ENCODE measurements around the gene DCANP1.

Gene DCANP1

DNA sequence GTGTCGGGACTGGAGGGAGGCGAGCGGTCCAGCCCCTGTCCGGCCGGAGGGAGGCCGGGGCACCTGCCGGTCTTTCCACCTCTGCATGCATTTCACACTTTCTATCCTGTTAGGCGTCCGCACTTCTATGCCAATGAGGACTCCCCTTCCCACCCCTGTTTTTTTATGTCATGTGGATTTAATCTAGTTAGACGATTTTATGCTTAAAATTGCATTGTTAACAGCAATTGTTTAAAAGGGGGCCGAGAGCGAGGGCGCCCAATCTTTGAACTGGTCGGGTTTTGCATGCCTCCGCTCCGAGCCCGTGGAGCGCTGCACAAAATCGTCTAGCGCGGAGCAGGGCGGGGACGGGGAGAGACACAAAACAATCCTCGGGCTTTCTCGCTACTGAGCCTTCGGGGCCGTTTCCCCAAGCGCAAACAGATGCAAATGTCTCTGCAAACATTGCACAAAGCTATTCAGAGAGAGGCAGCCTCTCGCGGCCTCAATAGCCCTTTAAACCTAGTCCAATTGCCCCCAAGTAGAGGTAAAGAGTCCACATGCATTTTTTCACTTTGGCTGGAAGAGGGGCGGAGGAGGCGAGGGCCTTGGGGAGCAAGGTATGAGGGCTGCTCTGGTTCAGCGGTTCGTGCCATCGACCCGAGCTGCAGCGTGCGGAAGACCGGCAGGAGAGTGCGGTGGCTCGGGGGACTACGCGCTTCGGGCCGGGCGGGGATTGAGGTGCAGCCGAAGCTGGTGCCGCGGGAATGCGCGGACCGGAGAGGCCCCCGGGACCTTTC is 42.5 kb upstream of the DCANP1 start:
- TF ChIP-seq, protein P1, sequence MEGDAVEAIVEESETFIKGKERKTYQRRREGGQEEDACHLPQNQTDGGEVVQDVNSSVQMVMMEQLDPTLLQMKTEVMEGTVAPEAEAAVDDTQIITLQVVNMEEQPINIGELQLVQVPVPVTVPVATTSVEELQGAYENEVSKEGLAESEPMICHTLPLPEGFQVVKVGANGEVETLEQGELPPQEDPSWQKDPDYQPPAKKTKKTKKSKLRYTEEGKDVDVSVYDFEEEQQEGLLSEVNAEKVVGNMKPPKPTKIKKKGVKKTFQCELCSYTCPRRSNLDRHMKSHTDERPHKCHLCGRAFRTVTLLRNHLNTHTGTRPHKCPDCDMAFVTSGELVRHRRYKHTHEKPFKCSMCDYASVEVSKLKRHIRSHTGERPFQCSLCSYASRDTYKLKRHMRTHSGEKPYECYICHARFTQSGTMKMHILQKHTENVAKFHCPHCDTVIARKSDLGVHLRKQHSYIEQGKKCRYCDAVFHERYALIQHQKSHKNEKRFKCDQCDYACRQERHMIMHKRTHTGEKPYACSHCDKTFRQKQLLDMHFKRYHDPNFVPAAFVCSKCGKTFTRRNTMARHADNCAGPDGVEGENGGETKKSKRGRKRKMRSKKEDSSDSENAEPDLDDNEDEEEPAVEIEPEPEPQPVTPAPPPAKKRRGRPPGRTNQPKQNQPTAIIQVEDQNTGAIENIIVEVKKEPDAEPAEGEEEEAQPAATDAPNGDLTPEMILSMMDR (IDR thresholded peaks at IDR 0.05; ENCODE audit: low read depth, low read length): no peak
- no peak for TF ChIP-seq EZH2phosphoT487 (IDR thresholded peaks at IDR 0.05; ENCODE audit: low read depth)
- no peak overlapping the region for H3K27ac ChIP-seq (ENCODE audit: low read length)
- H3K4me2 ChIP-seq (ENCODE audit: low read length): no peak overlapping the region
- no peaks in the 10 kb centered on the region for H3K4me1 ChIP-seq (ENCODE audit: low read length)
- no peaks in the 10 kb centered on the region for H3K79me2 ChIP-seq (ENCODE audit: low read length)
- no peaks in the 10 kb centered on the region for H3K9me3 ChIP-seq (ENCODE audit: insufficient read depth, low read length)
- H4K20me1 ChIP-seq (ENCODE audit: insufficient read depth, low read length): no peaks in the 10 kb centered on the region
- no peak overlapping the region for H3K4me3 ChIP-seq (ENCODE audit: low read length)
- no peak overlapping the region for H2AFZ ChIP-seq (ENCODE audit: low read depth, low read length)
- H3K27me3 ChIP-seq (ENCODE audit: low read depth, low read length): no peaks in the 10 kb centered on the region
- H3K9ac ChIP-seq (ENCODE audit: low read length): no peak overlapping the region
- no peaks in the 10 kb centered on the region for H3K36me3 ChIP-seq (replicated peaks; ENCODE audit: low read depth, low read length)

DNA sequence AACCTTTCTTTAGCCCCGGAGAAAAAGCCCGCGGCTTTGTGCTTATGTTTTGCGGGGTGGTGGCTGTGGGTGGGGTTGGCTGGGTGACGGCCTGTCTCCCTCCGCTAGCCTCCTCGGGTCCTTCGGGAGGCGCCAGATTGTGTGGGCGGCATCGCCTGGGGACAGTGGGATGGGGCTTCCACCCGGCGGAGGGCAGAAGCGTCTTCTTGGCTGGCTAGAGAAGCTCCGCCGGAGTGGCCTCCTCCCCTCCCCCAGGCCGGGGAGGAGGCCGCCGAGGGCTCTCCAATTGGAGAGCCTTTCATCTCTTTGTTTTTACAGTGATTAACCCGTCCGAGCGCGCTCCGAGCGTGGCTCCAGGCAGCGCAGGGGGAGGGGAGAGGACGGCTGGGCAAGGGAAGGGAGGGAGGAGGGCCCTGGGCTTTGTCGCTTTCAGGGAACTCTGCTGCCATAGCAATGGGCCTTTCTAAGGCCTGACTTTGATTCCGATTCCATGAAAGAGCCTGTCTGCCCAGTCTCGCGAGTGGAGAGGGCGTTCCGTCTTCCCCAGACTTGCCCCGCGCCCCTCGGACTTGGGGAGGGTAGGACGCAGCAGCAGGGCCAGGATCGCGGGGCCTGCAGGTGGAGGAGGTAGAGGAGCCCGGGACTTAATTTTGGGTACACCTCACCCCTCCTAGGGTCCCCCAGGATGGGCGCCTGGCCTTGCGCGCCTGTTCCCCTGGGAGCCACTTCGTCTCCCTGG is 41.7 kb upstream of the DCANP1 start:
- Histone ChIP-seq H3K27me3 (ENCODE audit: low read depth, low read length) (no peaks in the 10 kb centered on the region), H3K4me2 (ENCODE audit: low read length) (no peak overlapping the region), H3K9ac (ENCODE audit: low read length) (no peak overlapping the region), H3K4me3 (ENCODE audit: low read length) (no peak overlapping the region), H3K4me1 (ENCODE audit: low read length) (no peaks in the 10 kb centered on the region), H3K27ac (ENCODE audit: low read length) (no peak overlapping the region), H2AFZ (ENCODE audit: low read depth, low read length) (no peak overlapping the region), H3K79me2 (ENCODE audit: low read length) (no peaks in the 10 kb centered on the region), H3K36me3 (replicated peaks; ENCODE audit: low read depth, low read length) (no peaks in the 10 kb centered on the region), H3K9me3 (ENCODE audit: insufficient read depth, low read length) (no peaks in the 10 kb centered on the region), H4K20me1 (ENCODE audit: insufficient read depth, low read length) (no peaks in the 10 kb centered on the region)
- TF ChIP-seq, protein P1 (IDR thresholded peaks at IDR 0.05; ENCODE audit: low read depth, low read length): no peak
- no peak for TF ChIP-seq EZH2phosphoT487 (IDR thresholded peaks at IDR 0.05; ENCODE audit: low read depth)

DNA sequence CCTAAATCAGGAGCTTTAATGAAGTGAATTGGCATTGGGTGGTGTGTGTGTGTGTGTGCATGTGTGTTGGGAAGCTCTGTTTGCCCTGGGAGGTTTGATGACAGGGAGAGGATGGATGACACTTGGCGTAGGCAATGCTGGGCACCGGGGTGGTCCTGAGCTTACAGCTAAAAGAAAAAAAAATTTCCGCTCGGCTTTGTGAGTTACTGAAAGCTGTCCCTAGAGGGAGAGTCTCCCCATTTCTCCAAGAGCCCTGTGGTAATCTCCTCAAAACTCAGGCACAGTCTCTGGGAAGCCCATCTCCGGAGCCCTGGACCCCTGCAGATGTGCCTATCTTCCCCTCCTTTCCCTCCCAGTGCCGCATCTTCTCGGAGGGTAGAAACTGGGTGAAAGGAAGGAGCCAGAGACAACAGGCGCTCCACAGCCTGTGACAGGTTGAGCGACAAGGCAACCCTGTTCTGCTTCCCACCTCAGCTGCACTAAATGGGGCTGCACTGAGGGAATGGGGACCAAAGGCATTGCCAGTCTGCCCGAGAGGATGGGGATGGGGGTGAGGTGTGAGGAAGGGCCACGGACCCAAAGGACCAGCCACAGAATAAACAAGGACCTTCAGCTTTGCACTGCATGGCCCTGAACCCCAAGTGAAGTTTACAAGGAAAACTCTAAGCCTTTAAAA is 40.8 kb upstream of the DCANP1 start:
- TF ChIP-seq, protein P1 (IDR thresholded peaks at IDR 0.05; ENCODE audit: low read depth, low read length): no peak
- H3K4me3 ChIP-seq (ENCODE audit: low read length): no peak overlapping the region
- no peak overlapping the region for H3K27ac ChIP-seq (ENCODE audit: low read length)

GRCh38 chr5:135487037-135487395 is 39.9 kb upstream of the DCANP1 start:
- Histone ChIP-seq H3K4me3 (ENCODE audit: low read length) (no peak overlapping the region), H3K79me2 (ENCODE audit: low read length) (no peaks in the 10 kb centered on the region), H2AFZ (ENCODE audit: low read depth, low read length) (no peak overlapping the region), H3K9me3 (ENCODE audit: insufficient read depth, low read length) (no peaks in the 10 kb centered on the region), H3K4me2 (ENCODE audit: low read length) (no peak overlapping the region), H3K36me3 (replicated peaks; ENCODE audit: low read depth, low read length) (no peaks in the 10 kb centered on the region), H4K20me1 (ENCODE audit: insufficient read depth, low read length) (no peaks in the 10 kb centered on the region), H3K27me3 (ENCODE audit: low read depth, low read length) (no peaks in the 10 kb centered on the region), H3K27ac (ENCODE audit: low read length) (no peak overlapping the region), H3K4me1 (ENCODE audit: low read length) (no peaks in the 10 kb centered on the region), H3K9ac (ENCODE audit: low read length) (no peak overlapping the region)
- TF ChIP-seq, protein P1 (IDR thresholded peaks at IDR 0.05; ENCODE audit: low read depth, low read length): no peak
- no peak for TF ChIP-seq EZH2phosphoT487 (IDR thresholded peaks at IDR 0.05; ENCODE audit: low read depth)

More for the DNA sequence above, 40.8 kb upstream of the DCANP1 start:
- H3K27me3 ChIP-seq (ENCODE audit: low read depth, low read length): no peaks in the 10 kb centered on the region
- H3K4me1 ChIP-seq (ENCODE audit: low read length): no peaks in the 10 kb centered on the region
- no peak overlapping the region for H2AFZ ChIP-seq (ENCODE audit: low read depth, low read length)
- H3K9ac ChIP-seq (ENCODE audit: low read length): no peak overlapping the region
- no peaks in the 10 kb centered on the region for H4K20me1 ChIP-seq (ENCODE audit: insufficient read depth, low read length)
- H3K9me3 ChIP-seq (ENCODE audit: insufficient read depth, low read length): no peaks in the 10 kb centered on the region
- H3K36me3 ChIP-seq (replicated peaks; ENCODE audit: low read depth, low read length): no peaks in the 10 kb centered on the region
- H3K4me2 ChIP-seq (ENCODE audit: low read length): no peak overlapping the region
- H3K79me2 ChIP-seq (ENCODE audit: low read length): no peaks in the 10 kb centered on the region
